NCI-H345 treated with DMSO at 0.1 percent for 48 hours (cell line): ENCODE data around the gene CFAP68.
"Not testable (repeated sequence)": the region's sequence is repeated elsewhere in the genome, so short reads cannot be mapped to it uniquely, and the experiment has no call there.

ENCODE experiments used
- DNase-seq: peaks from one replicate; lab custom pipeline; 2025; ENCODE audit not compliant: unreplicated experiment; lab: John Stamatoyannopoulos, UW

CFAP68 gene

DNA sequence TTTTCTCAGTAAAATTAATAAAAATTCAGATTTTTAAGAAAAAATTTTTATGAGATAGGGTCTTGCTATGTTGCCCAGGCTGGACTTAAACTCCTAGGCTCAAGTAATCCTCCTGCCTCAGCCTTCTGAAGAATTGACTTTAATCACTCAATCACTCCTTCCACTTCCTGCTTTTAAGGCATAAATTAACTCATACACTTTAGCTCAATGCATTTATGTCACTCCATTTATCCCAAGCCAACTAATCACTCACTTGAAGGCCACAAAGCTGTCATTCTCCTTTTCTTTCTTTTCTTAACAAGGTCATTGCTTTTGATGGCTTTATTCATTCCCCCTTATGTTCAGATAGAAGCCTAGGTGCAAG, 8.8 kb upstream of the CFAP68 start:
- peak; percentile 28 for DNase-seq

DNA sequence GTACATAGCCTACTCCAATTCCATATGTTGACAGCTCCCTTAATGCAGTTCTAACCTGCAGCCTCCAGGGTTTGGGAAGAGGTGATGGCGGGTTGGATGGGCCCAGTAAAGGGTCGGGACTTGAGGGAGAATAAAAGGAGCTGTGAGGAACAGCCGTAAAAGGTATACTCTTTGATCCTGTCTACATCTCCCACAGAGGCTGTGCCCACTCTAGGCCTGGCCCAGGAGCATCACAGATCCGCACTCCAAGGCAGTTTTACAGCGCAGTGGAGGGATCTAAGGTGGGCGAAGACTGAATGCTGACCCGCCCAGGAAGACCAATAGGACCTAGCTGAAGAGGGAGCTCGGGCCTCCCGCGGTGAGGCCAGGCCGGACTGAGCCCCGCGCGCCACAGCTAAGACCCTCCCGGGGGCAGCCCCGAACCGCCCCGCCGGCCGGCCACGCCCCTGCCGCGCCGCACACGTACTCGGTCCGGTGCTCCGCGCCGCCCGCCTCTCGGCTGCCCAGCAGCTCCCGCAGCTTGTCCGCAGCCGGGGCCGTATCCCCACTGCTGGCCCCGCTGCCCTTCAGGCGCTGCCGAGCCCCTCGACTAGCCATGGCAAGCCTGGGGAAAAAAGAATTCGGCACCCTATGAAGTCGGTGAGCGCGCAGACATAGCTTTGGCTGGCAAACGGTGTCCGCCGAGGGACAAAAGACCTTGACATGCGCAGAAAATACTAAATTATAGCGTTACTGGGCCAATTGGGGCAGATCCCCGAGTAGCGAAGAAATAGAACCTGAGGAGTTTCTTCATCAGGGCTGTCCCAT, 8.3 kb upstream of the CFAP68 start, which contains the start of gene ALG9:
TSS of gene ALG9 (minus strand) at position 696 of the 807 bp plus-strand sequence. CDS start at position 597, 99 bp downstream.
- DNase-seq, result peak; percentile 77

DNA sequence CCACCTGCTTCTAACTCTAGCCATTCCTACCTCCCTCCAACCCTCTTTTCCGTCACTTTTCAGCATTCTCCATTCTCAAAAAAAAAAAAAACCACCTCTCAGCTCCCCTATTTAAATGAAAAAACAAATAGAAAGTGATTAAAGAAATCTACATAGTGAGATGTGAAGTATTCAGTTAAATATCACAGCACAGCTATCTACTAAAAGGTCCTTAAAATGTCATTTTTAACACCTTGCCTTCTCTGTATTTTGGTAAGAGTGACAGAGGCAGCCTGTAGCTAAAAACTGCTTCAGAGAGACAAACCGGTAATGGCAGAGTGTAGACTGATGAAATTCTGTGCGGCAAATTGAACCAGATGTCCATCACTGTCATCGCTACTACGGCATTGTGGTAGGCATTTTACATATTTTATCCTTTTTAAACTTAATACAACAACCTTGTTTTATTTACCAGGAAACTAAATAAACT, 7.6 kb upstream of the CFAP68 start:
- DNase-seq, result no peak

DNA sequence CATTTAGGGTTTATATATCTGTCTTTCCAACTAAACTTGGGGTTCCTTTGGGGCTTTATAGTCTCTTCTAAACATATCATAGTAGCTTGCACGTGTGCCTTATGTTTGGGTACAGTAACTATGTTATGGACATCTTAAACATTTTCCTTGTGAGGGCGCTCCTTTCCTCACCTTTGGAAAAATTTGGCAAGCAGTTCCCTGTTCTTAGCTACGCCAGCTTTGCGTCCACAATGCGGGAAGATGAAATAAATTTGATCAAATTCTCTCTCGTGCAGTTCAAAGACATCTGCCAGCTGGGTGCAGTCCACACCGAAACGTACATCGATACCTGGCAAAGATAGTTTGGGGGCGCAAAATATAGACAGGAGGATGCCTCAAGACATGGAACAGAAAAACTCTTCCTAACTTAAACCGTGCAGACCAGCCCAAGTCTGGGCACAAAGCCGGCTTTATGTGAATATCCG, 924 bp upstream of the CFAP68 start:
- DNase-seq, result peak; percentile 58

DNA sequence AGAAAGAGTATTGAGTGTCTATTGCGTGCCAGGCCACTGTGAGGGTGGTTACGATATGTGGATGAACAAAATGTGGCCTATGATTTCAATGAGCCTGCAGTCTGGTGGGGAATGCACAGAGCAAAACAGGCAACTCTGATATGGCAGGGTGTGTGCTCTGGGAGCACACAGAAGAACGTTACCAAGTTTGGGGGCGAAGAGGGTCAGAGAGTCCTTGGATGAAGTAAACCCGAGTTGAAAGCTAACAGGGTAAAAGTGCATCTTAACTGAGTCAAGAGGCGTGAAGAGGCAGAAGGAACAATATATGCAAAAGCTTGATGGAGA, 258 bp downstream of the CFAP68 start:
- DNase-seq, result no peak

DNA sequence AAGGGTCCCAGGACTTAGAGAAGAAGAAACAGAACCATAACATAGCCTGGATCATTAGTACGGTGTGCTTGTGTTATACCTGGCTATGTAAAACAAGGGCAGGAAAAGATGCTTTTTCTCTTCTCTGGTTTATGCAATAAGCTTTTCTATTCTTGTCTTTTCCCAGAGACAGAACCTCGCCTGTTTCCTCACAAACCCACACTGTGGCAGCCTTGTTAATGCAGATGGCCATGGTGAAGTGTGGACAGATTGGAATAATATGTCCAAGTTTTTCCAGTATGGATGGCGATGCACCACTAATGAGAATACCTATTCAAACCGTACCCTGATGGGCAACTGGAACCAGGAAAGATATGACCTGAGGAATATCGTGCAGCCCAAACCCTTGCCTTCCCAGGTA, 2.9 kb downstream of the CFAP68 start:
- DNase-seq, result no peak

DNA sequence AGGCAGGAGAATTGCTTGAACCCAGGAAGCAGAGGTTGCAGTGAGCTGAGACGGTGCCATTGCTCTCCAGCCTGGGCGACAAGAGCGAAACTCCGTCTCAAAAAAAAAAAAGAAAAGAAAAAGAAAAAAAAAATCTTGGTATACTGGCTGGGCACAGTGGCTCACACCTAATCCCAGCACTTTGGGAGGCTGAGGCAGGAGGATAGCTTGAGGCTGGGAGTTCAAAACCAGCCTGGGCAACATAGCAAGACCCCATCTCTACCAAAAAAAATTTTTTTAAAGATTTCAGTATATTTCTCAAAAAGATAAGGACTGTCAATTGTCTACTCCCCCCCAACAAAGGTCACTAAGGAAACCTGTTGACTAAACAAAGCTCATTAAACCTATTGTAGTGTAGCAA, 5.7 kb downstream of the CFAP68 start:
- not testable (repeated sequence) for DNase-seq

DNA sequence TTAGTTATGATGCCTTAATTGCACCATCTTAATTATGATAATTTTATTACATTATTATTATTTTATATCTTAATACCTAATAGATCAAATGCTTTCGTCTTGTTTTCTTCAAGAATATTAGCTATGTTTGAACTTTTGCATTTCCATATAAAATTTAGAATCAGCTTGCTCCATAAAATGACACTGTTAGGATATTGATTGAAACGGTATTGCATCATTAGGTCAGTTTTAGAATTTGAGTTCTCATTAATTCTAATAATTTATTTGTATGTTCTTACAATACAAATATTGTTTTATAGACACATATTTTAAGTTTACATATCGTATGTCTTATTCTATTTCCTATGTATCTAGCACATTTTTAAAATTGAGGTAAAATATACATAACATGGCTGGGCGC, 6.7 kb downstream of the CFAP68 start:
- no peak for DNase-seq

DNA sequence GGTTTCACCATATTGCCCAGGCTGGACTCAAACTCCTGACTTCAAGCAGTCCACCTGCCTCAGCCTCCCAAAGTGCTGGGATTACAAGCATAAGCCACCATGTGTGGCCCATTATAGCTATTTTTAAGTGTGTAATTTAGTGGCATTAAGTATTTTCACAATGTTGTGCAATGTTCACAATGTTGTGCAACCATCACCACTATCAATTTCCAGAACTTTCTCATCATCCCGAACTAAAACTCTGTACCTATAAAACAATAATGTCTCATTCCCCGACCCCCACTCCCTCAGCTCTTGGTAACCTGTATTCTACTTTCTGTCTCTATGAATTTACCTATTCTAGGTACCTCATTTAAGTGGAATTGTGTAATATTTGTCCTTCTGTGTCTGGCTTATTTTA, 7.5 kb downstream of the CFAP68 start:
- no peak for DNase-seq

DNA sequence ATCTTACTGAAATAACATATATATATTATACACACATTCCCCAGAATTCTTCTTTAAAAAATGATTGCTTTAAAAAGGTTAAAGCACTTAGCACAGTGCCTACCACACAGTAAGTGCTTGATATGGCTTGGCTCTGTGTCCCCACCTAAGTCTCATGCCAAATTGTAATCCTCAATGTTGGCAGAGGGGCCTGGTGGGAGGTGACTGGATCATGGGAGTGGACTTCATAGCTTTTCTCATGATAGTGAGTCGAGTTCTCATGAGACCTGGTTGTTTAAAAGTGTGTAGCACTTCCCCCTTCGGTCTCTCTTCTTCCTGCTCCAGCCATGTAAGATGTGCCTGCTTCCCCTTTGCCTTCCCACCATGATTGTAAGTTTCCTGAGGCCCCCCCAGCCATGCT, 26.1 kb downstream of the CFAP68 start:
- DNase-seq, result no peak

DNA sequence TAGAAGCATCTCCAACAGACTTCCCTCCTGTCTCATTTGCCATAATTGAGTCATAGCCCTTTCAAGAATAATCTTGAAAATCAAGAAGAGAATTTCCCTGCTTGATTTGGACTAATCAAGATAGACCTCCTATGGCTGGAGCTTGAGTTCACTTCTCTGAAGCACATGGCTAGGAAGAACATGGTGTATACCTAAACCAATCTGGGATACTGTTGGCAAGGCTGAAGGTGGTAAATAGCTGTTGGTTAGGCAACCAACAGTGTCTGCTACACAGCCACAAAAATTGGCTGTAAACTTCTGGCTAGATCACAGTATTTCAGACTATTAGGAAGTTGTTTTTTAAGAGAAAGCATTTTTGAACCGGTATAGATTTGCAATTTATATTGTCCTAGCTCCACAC, 27.3 kb downstream of the CFAP68 start:
- DNase-seq, result no peak

DNA sequence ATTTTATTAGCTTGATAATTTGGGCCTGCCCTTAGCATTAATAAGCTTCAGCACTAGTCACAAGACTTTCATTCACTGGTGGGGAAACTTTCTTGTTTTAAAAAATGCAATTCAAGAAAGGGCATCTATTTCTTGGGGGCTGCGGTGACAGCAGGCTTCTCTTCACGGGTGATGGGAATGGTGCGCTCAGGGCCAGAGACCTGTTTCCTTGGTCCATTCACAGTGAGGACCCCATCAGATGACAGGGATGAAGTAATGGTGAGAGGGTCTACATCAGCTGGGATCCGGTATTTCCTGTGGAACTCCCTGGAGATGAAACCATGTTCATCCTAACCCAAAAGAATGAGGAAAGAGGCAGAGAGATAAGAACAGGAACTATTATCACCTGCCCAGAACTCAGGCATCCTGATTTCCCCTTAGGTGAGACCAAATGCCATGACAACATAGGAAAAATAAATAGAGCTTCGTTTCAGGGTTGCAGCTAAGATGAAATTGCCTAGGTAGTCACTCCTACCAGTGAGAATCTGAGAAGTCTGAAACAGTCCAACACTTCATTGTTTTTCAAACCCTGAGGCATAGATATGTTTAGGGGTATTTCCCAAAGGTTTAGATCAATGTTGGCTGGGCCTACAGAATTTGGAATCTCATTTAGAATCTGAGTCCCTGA, 29.4 kb downstream of the CFAP68 start:
- no peak for DNase-seq

DNA sequence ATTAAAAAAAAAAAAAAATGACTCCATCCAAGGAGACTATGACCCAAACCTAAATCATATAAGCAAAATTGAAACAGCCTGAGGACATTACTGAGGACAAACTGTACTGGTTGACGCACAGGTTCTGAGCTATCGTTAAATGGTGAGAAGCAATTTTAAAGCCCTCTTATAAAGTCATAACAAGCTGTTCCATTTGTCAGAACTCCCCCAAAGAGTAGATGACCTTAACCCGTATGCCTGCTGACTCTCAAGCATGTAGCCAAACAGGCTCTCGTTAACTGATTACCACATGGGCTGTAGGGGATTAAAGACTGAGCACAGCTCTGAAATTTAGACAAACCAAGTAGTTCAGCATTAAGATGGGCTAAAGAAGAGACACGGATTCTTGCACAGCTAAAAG, 30.0 kb downstream of the CFAP68 start:
- no peak for DNase-seq

DNA sequence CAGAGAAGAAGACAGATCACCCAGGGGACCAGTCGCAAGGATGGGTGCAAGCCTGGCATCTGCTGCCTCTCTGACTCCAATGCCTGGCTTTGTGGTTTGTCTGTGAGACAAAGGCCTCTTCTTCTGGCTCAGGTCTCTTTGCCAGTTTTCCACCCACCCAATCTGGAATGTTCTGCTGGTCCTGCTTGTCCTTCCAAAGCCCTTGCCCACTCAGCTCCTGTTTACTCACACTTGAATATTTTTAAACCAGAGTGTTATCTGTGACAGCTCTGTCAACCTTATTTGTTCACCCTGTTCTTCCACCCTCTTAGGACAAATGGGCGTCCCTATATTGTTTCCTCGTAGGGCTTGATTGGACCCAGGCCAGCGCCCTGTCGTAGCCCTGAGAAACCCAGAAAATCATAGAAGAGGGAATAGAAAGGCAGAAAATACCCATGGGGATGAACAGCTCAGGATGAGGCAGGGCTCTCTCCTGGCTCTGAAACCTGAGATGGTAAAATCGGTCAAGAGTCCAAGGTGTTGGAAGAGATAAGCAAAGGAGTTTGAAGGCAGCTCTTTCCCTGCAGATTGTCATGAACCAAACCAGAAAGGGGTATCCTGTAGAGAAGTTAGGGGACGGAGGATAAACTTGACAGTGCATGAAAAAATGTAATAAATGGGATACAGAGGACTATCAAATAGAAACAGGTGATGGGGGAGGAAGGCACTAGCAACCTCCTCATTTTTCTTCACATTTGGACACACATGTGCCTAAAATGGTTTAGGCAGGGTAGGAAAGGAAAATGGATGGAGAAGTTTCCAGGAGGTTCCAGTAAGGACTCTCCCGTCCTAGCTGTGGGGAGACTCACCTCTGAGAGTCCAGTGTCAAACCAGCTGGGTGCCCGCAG, 31.6 kb downstream of the CFAP68 start:
- no peak for DNase-seq

DNA sequence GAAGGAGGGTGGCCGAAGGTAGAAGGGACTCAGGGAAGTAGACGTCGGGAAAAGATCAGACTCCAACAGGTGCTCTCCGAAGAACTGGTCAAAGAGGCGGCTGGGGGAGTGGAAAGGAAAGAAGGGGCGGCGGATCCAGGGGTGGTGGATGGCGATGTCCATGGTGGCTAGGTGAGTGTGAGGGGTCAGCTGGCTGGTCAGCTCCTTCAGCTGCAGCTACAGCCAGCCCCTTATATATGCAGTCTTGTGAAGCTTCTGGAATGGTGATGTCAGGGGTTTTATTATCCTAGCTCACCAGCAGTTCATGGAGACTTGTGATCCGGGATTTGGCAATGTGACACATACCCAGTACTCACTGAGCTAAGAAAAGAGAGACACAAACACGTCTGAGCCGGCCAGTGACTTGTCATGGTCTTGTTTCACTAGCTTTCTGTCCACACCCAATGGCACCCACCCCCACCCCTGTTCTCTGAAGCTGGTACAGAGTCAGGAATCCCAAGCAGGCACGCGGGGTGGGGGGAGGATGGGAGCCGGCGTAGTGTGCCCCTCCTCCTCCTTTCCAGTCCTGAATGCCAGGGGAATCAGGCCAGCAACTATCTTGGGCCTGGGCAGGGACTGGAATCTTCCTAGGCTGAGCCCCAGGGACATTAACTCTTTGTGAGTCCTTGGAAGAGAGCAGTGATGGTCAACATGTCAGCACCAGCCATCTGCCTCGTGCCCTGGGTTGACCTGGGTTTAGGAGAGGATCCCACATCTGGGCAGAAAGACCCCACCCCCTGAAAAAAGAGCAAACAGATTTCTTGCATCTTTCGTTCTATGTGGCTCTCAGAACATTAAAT, 32.4 kb downstream of the CFAP68 start, which contains the start of gene CRYAB:
TSS of gene CRYAB (minus strand) at position 208 of the 839 bp plus-strand sequence. CDS start at position 162, 46 bp downstream.
- no peak for DNase-seq

DNA sequence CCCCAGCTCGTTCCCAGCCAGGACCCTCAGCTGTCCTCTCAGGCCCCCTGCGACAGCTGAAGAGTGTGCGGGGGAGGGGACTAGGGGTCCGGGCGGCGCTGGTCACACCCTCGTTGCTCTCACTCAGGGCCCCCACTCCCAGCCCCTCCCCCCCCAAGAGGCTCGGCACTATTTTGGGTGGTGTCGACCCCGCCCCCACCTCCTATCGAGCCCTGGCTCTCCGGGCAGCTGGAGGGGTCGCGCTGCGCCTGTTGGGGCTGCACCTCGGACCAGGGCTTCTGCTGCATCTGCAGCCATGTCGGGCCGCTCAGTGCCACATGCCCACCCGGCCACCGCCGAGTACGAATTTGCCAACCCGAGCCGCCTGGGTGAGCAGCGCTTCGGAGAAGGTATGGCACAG, 33.2 kb downstream of the CFAP68 start, which contains the start of gene HSPB2:
TSS of gene HSPB2 (plus strand) at position 200 of the 400 bp plus-strand sequence. CDS start at position 296, 96 bp downstream.
- DNase-seq, result no peak

DNA sequence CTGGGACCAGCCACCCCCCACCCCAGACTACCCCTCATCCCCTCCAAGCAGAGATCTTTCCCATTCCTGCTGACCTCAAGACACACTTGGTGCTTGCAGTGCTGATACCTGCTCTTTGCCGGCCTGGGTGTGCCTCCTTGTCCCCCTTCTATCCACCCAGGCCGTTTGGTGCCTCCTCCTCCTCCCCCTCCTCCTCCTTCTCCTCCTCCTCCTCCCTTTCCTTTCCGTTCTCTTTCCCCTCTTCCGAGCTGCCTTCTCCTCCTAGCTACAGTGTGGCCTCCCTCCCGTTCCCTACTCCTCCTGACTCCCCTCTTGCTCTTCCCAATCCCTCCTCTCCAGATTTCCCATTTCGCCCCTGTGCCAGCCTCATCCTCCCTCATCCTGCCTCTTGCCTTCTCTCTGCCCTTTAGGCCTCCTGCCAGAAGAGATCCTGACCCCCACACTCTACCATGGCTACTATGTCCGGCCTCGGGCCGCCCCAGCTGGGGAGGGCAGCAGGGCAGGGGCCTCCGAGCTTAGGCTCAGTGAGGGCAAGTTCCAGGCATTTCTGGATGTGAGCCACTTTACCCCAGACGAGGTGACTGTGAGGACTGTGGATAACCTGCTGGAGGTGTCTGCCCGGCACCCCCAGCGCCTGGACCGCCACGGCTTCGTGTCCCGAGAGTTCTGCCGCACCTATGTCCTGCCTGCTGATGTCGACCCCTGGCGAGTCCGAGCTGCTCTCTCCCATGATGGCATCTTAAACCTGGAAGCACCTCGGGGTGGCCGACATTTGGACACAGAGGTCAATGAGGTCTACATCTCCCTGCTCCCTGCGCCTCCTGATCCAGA, 33.9 kb downstream of the CFAP68 start:
- DNase-seq, result no peak

DNA sequence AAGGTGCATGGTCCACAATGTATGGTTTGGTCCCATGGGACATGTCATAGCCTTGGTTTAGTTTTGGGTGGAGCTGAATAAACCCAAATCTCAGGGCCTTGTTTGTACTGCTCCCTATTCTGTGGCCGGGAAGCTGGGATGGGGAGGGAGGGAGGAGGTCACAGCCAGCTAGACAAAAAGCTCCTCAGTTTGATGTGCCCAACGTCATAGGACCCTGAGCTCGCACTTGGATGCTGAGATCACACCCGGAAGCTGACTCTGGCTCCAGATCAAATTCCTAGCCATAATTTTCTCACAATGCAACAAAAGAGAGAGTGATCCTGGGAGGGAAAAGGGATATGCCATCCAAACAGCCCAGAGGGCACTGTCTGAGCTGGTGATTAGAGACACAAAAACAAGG, 34.7 kb downstream of the CFAP68 start:
- no peak for DNase-seq

DNA sequence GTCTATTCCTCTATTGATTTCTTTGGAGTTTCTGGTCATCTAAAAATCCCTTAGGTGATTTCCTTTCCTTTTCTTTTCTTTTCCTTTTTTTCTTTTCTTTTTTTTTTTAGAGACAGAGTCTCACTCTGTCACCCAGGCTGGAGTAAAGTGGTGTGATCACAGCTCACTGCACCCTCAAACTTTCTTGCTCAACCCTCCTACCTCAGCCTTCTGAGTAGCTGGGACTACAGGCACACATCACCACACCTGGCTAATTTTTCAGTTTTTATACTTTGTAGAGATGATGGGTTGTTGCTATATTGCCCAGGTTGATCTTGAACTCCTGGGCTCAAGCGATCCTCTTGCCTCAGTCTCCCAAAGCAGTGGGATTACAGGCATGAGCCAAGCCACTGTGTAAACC, 37.4 kb downstream of the CFAP68 start:
- DNase-seq, result no peak
